ENCODE results near the gene VPS41.

VPS41 gene

GRCh38 chr7:38907066-38907465 is 1.9 kb downstream of the VPS41 start:
- Histone ChIP-seq H3K36me3 (ENCODE audit: insufficient read depth, low read length) (no peaks in the 10 kb centered on the region), H3K4me1 (ENCODE audit: insufficient read depth, low read length, poor library complexity, severe bottlenecking) (peaks cover 21% of the 10 kb centered on the region), H4K20me1 (ENCODE audit: insufficient read depth, low read length, poor library complexity, severe bottlenecking) (no peaks in the 10 kb centered on the region), H3K4me3 (ENCODE audit: low read length, poor library complexity, severe bottlenecking) (peak overlapping the region; percentile 96), H3K4me2 (ENCODE audit: low read depth, low read length, poor library complexity, severe bottlenecking) (peak overlapping the region; percentile 90), H3K9ac (ENCODE audit: low read depth, low read length, poor library complexity, severe bottlenecking) (no peak overlapping the region), H2AFZ (ENCODE audit: low read length) (no peak overlapping the region), H3K9me3 (ENCODE audit: insufficient read depth, low read depth, low read length) (no peaks in the 10 kb centered on the region), H3F3A (ENCODE audit: low read depth) (no peaks in the 10 kb centered on the region), H3K9me2 (replicated peaks; ENCODE audit: low read depth, low read length) (no peaks in the 10 kb centered on the region), H3K79me2 (ENCODE audit: insufficient read depth, low read length) (peaks cover 7% of the 10 kb centered on the region), H3K27me3 (ENCODE audit: insufficient read depth, low read length, poor library complexity, severe bottlenecking) (no peaks in the 10 kb centered on the region)
- TF ChIP-seq, protein P1, sequence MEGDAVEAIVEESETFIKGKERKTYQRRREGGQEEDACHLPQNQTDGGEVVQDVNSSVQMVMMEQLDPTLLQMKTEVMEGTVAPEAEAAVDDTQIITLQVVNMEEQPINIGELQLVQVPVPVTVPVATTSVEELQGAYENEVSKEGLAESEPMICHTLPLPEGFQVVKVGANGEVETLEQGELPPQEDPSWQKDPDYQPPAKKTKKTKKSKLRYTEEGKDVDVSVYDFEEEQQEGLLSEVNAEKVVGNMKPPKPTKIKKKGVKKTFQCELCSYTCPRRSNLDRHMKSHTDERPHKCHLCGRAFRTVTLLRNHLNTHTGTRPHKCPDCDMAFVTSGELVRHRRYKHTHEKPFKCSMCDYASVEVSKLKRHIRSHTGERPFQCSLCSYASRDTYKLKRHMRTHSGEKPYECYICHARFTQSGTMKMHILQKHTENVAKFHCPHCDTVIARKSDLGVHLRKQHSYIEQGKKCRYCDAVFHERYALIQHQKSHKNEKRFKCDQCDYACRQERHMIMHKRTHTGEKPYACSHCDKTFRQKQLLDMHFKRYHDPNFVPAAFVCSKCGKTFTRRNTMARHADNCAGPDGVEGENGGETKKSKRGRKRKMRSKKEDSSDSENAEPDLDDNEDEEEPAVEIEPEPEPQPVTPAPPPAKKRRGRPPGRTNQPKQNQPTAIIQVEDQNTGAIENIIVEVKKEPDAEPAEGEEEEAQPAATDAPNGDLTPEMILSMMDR (conservative IDR thresholded peaks at IDR 0.05; ENCODE audit: low read length): no peak
- TF ChIP-seq EZH2phosphoT487 (IDR thresholded peaks at IDR 0.05; ENCODE audit: borderline replicate concordance): no peak

GRCh38 chr7:38905056-38905759 is 3.8 kb downstream of the VPS41 start:
- Histone ChIP-seq H3K9me3 (ENCODE audit: insufficient read depth, low read depth, low read length) (no peaks in the 10 kb centered on the region), H4K20me1 (ENCODE audit: insufficient read depth, low read length, poor library complexity, severe bottlenecking) (no peaks in the 10 kb centered on the region), H3K4me3 (ENCODE audit: low read length, poor library complexity, severe bottlenecking) (no peak overlapping the region), H3K4me2 (ENCODE audit: low read depth, low read length, poor library complexity, severe bottlenecking) (no peak overlapping the region), H3K27me3 (ENCODE audit: insufficient read depth, low read length, poor library complexity, severe bottlenecking) (no peaks in the 10 kb centered on the region), H3K36me3 (ENCODE audit: insufficient read depth, low read length) (no peaks in the 10 kb centered on the region), H3K79me2 (ENCODE audit: insufficient read depth, low read length) (peaks cover 7% of the 10 kb centered on the region), H3K4me1 (ENCODE audit: insufficient read depth, low read length, poor library complexity, severe bottlenecking) (peaks cover 28% of the 10 kb centered on the region), H3K9ac (ENCODE audit: low read depth, low read length, poor library complexity, severe bottlenecking) (no peak overlapping the region), H2AFZ (ENCODE audit: low read length) (no peak overlapping the region), H3F3A (ENCODE audit: low read depth) (no peaks in the 10 kb centered on the region), H3K9me2 (replicated peaks; ENCODE audit: low read depth, low read length) (no peaks in the 10 kb centered on the region)
- TF ChIP-seq EZH2phosphoT487 (IDR thresholded peaks at IDR 0.05; ENCODE audit: borderline replicate concordance): no peak
- TF ChIP-seq, protein P1 (conservative IDR thresholded peaks at IDR 0.05; ENCODE audit: low read length): no peak

DNA sequence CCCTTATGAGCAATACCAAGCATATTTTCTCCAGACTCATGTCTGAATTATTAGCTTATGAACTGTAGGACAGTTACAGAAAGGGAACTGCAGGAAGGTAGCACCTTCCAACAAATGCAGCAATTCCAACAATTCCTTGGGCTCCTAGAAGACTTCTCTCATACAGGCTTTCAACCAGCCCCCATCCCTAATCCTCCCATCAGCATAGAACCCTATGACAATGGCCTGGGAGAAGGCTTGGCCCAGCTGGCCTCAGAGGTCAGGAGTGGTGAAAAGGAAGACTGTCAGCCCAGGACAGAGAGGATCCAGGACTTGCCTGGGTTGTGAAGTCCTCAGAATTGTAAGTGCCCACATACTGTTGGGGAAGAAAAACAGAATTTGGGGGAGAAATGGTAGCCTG is 5.9 kb downstream of the VPS41 start:
- Histone ChIP-seq H3K27me3 (ENCODE audit: insufficient read depth, low read length, poor library complexity, severe bottlenecking) (no peaks in the 10 kb centered on the region), H3K79me2 (ENCODE audit: insufficient read depth, low read length) (peaks cover under 1% of the 10 kb centered on the region), H3K4me1 (ENCODE audit: insufficient read depth, low read length, poor library complexity, severe bottlenecking) (peaks cover 23% of the 10 kb centered on the region), H3K4me3 (ENCODE audit: low read length, poor library complexity, severe bottlenecking) (no peak overlapping the region), H2AFZ (ENCODE audit: low read length) (no peak overlapping the region), H3K9me2 (replicated peaks; ENCODE audit: low read depth, low read length) (no peaks in the 10 kb centered on the region), H4K20me1 (ENCODE audit: insufficient read depth, low read length, poor library complexity, severe bottlenecking) (no peaks in the 10 kb centered on the region), H3K9ac (ENCODE audit: low read depth, low read length, poor library complexity, severe bottlenecking) (no peak overlapping the region), H3K9me3 (ENCODE audit: insufficient read depth, low read depth, low read length) (no peaks in the 10 kb centered on the region), H3F3A (ENCODE audit: low read depth) (no peaks in the 10 kb centered on the region), H3K36me3 (ENCODE audit: insufficient read depth, low read length) (no peaks in the 10 kb centered on the region), H3K4me2 (ENCODE audit: low read depth, low read length, poor library complexity, severe bottlenecking) (no peak overlapping the region)
- TF ChIP-seq EZH2phosphoT487 (IDR thresholded peaks at IDR 0.05; ENCODE audit: borderline replicate concordance): no peak
- TF ChIP-seq, protein P1 (conservative IDR thresholded peaks at IDR 0.05; ENCODE audit: low read length): no peak

Measured in Loucy (cell line).